ENCODE results near the gene DPY19L2.

Gene DPY19L2

GRCh38 chr12:63521706-63522105 is 146.6 kb downstream of the DPY19L2 start:
- DNase-seq, result no peak

Data from fibroblast of skin of right quadriceps (primary cell).